Astrocyte (in vitro differentiated cells and primary cell): ENCODE measurements around the gene CFAP68. TPM values are rescaled to one million over a fixed set of nuclear protein-coding genes. Genes with fewer than 3 reads are reported as not detected.

Source experiments
- DNase-seq: peaks from one replicate; pipeline ENCODE4 v3.0.0-alpha.2; 2010; ENCODE audit warnings: low read depth
- FAIRE-seq: peaks from 2 replicates; lab custom pipeline; 2011; peaks lifted over from hg19 to GRCh38; lab: Jason Lieb, UNC
- H2AFZ ChIP-seq: 2 replicates; pipeline ENCODE4 v1.6.0; 2012; ENCODE audit warnings: low read depth, low read length, inconsistent platforms
- H3K27ac ChIP-seq: 2 replicates; pipeline ENCODE4 v1.5.1; 2011; ENCODE audit warnings: low read depth, low read length, inconsistent platforms
- H3K27me3 ChIP-seq: 2 replicates; pipeline ENCODE4 v1.6.0; 2011; ENCODE audit warnings: low read length, inconsistent platforms; ENCODE audit not compliant: insufficient read depth
- H3K36me3 ChIP-seq: 2 replicates; pipeline ENCODE4 v1.5.1; 2011; ENCODE audit warnings: low read length, inconsistent platforms; ENCODE audit not compliant: insufficient read depth
- H3K4me1 ChIP-seq: 2 replicates; pipeline ENCODE4 v1.5.1; 2011; ENCODE audit warnings: low read length, inconsistent platforms; ENCODE audit not compliant: insufficient read depth
- H3K4me2 ChIP-seq: 2 replicates; pipeline ENCODE4 v1.6.0; 2012; ENCODE audit warnings: low read length, inconsistent platforms
- H3K4me3 ChIP-seq: 2 replicates; pipeline ENCODE4 v1.5.1; 2011; ENCODE audit warnings: low read depth, mild to moderate bottlenecking, low read length, inconsistent platforms; ENCODE audit not compliant: insufficient read depth
- H3K79me2 ChIP-seq: 2 replicates; pipeline ENCODE4 v1.6.0; 2012; ENCODE audit warnings: mild to moderate bottlenecking, low read length, inconsistent platforms; ENCODE audit not compliant: insufficient read depth
- H3K9ac ChIP-seq: 2 replicates; pipeline ENCODE4 v1.6.0; 2012; ENCODE audit warnings: mild to moderate bottlenecking, low read length, inconsistent platforms
- H3K9me3 ChIP-seq: 2 replicates; pipeline ENCODE4 v1.5.1; 2012; ENCODE audit warnings: low read depth, mild to moderate bottlenecking, low read length, inconsistent platforms; ENCODE audit not compliant: insufficient read depth
- H4K20me1 ChIP-seq: 2 replicates; pipeline ENCODE4 v1.6.0; 2012; ENCODE audit warnings: low read length, inconsistent platforms; ENCODE audit not compliant: insufficient read depth
- H3K27ac Mint-ChIP-seq: one replicate; pipeline ENCODE4 v1.8.0; 2021; ENCODE audit warnings: mild to moderate bottlenecking, mixed read lengths; ENCODE audit not compliant: unreplicated experiment
- H3K27me3 Mint-ChIP-seq: one replicate; pipeline ENCODE4 v1.8.0; 2021; ENCODE audit warnings: low read depth, mixed read lengths; ENCODE audit not compliant: unreplicated experiment
- H3K36me3 Mint-ChIP-seq: one replicate; pipeline ENCODE4 v1.8.0; 2021; ENCODE audit warnings: low read depth, mixed read lengths; ENCODE audit not compliant: unreplicated experiment
- H3K4me1 Mint-ChIP-seq: one replicate; pipeline ENCODE4 v1.8.0; 2021; ENCODE audit warnings: low read depth, mixed read lengths; ENCODE audit not compliant: unreplicated experiment
- H3K4me3 Mint-ChIP-seq: one replicate; pipeline ENCODE4 v1.8.0; 2021; ENCODE audit warnings: mild to moderate bottlenecking, moderate library complexity, mixed read lengths; ENCODE audit not compliant: unreplicated experiment
- H3K9me3 Mint-ChIP-seq: one replicate; pipeline ENCODE4 v1.8.0; 2021; ENCODE audit warnings: mild to moderate bottlenecking, mixed read lengths; ENCODE audit not compliant: unreplicated experiment
- CTCF ChIP-seq: IDR thresholded peaks from 2 replicates; pipeline ENCODE4 v1.5.1; 2011; ENCODE audit warnings: low read depth, mild to moderate bottlenecking, inconsistent platforms, low read length, moderate library complexity; ENCODE audit not compliant: insufficient read depth
- EZH2 ChIP-seq: IDR thresholded peaks from 2 replicates; pipeline ENCODE4 v1.6.1; 2012; ENCODE audit warnings: mild to moderate bottlenecking, low read length, inconsistent platforms; ENCODE audit not compliant: insufficient read depth
- total RNA-seq: library from RNA; stranded (reverse); gene quantifications from 2 replicates; pipeline ENCODE4 v1.2.1, GENCODE V29; 2021

Gene CFAP68
- total RNA-seq, 1 donor from 2014 or later = 18.8 TPM

- H3K79me2 ChIP-seq = peaks cover 9% of the 10 kb centered on the region
- peak within 1 kb of the TSS; percentile 85 for H3K4me3 ChIP-seq
- FAIRE-seq (peak; percentile 67), DNase-seq (peak; percentile 78)
- H3K36me3 Mint-ChIP-seq = peaks cover 6% of the 10 kb centered on the region
- no peaks in the 10 kb centered on the region for H3K27me3 Mint-ChIP-seq
- TF ChIP-seq CTCF (peak; percentile 26), EZH2 (no peak)
- H3K9me3 ChIP-seq = no peaks in the 10 kb centered on the region
- peaks cover 6% of the 10 kb centered on the region for H3K36me3 ChIP-seq
- H3K4me1 Mint-ChIP-seq = peaks cover 2% of the 10 kb centered on the region
- peak within 1 kb of the TSS; percentile 95 for H3K4me3 Mint-ChIP-seq
- peak within 1 kb of the TSS; percentile 73 for H3K27ac Mint-ChIP-seq
- H3K27me3 ChIP-seq = no peaks in the 10 kb centered on the region
- H3K4me2 ChIP-seq = peak within 1 kb of the TSS; percentile 82
- H3K9ac ChIP-seq = peak within 1 kb of the TSS; percentile 86
- peak within 1 kb of the TSS; percentile 90 for H2AFZ ChIP-seq
- peaks cover 9% of the 10 kb centered on the region for H3K4me1 ChIP-seq
- no peaks in the 10 kb centered on the region for H4K20me1 ChIP-seq
- peak within 1 kb of the TSS; percentile 83 for H3K27ac ChIP-seq
- no peaks in the 10 kb centered on the region for H3K9me3 Mint-ChIP-seq
Observed at GRCh38 chr11:111870886-111871692, 8.3 kb upstream of the CFAP68 start, which contains the start of gene ALG9. TSS of gene ALG9 (minus strand) at chr11:111871581. CDS start at chr11:111871482, 99 bp downstream.

- H3K27ac ChIP-seq = peak overlapping the region; percentile 83
- H3K4me3 ChIP-seq = peak overlapping the region; percentile 85
- peaks cover 9% of the 10 kb centered on the region for H3K4me1 ChIP-seq
- FAIRE-seq (no peak), DNase-seq (no peak)
- Mint-ChIP-seq H3K27ac (peak overlapping the region; percentile 73), H3K9me3 (no peaks in the 10 kb centered on the region), H3K4me1 (peaks cover 2% of the 10 kb centered on the region), H3K27me3 (no peaks in the 10 kb centered on the region), H3K36me3 (peaks cover 6% of the 10 kb centered on the region), H3K4me3 (peak overlapping the region; percentile 88)
- H3K9ac ChIP-seq = peak overlapping the region; percentile 86
- H3K79me2 ChIP-seq = peaks cover 9% of the 10 kb centered on the region
- no peaks in the 10 kb centered on the region for H3K27me3 ChIP-seq
- H4K20me1 ChIP-seq = no peaks in the 10 kb centered on the region
- TF ChIP-seq EZH2 (no peak), CTCF (no peak)
- H2AFZ ChIP-seq = peak overlapping the region; percentile 90
- no peaks in the 10 kb centered on the region for H3K9me3 ChIP-seq
- peaks cover 3% of the 10 kb centered on the region for H3K36me3 ChIP-seq
- H3K4me2 ChIP-seq = peak overlapping the region; percentile 82
Observed at GRCh38 chr11:111871693-111872161, 7.6 kb upstream of the CFAP68 start.
